ENCODE data around the gene GPBP1L1. TPM values are rescaled to one million over a fixed set of nuclear protein-coding genes. Genes with fewer than 3 reads are reported as not detected.

The GPBP1L1 gene
- total RNA-seq, 1 donor from 2014 or later: 96.4 TPM

GRCh38 chr1:45643978-45644377 lies 42.4 kb downstream of the GPBP1L1 start:
- intact Hi-C loops (cut with micrococcal nuclease): loop anchor here (10.0 kb wide), 1 partner anchor 201 kb away; no protein-coding TSS in a partner anchor

GRCh38 chr1:45643321-45643720 lies 43.0 kb downstream of the GPBP1L1 start:
- intact Hi-C loops (cut with micrococcal nuclease): loop anchor here (10.0 kb wide), 1 partner anchor 201 kb away; no protein-coding TSS in a partner anchor

- intact Hi-C loops (cut with micrococcal nuclease): loop anchor here (10.0 kb wide), 1 partner anchor 205 kb away; no protein-coding TSS in a partner anchor
Measured at GRCh38 chr1:45640293-45640692, 46.0 kb downstream of the GPBP1L1 start.

GRCh38 chr1:45635211-45635610 lies 51.1 kb downstream of the GPBP1L1 start:
- intact Hi-C loops (cut with micrococcal nuclease): no loop called here

GRCh38 chr1:45630429-45630828 lies 55.9 kb downstream of the GPBP1L1 start:
- intact Hi-C loops (cut with micrococcal nuclease): no loop called here

- intact Hi-C loops (cut with micrococcal nuclease): no loop called here
Measured at GRCh38 chr1:45629035-45629434, 57.3 kb downstream of the GPBP1L1 start.

- intact Hi-C loops (cut with micrococcal nuclease): no loop called here
Measured at GRCh38 chr1:45623972-45624371, 62.4 kb downstream of the GPBP1L1 start, which contains the start of gene CCDC17. Gene CCDC17, minus strand, starts transcription at chr1:45624054. Its CDS starts 145 bp downstream, at chr1:45623909.

GRCh38 chr1:45622524-45623394 lies 63.6 kb downstream of the GPBP1L1 start:
- intact Hi-C loops (cut with micrococcal nuclease): no loop called here

- intact Hi-C loops (cut with micrococcal nuclease): no loop called here
Measured at GRCh38 chr1:45621895-45622523, 64.3 kb downstream of the GPBP1L1 start.

- intact Hi-C loops (cut with micrococcal nuclease): no loop called here
Measured at GRCh38 chr1:45621501-45621836, 64.9 kb downstream of the GPBP1L1 start.

- intact Hi-C loops (cut with micrococcal nuclease): no loop called here
Measured at GRCh38 chr1:45620588-45621500, 65.5 kb downstream of the GPBP1L1 start.

- intact Hi-C loops (cut with micrococcal nuclease): no loop called here
Measured at GRCh38 chr1:45619149-45619921, 67.0 kb downstream of the GPBP1L1 start.

GRCh38 chr1:45617618-45618017 lies 68.7 kb downstream of the GPBP1L1 start:
- intact Hi-C loops (cut with micrococcal nuclease): no loop called here

- intact Hi-C loops (cut with micrococcal nuclease): no loop called here
Measured at GRCh38 chr1:45615885-45616284, 70.4 kb downstream of the GPBP1L1 start.

GRCh38 chr1:45612941-45613579 lies 73.3 kb downstream of the GPBP1L1 start:
- intact Hi-C loops (cut with micrococcal nuclease): no loop called here

GRCh38 chr1:45610589-45611226 lies 75.6 kb downstream of the GPBP1L1 start:
- intact Hi-C loops (cut with micrococcal nuclease): no loop called here

- intact Hi-C loops (cut with micrococcal nuclease): no loop called here
Measured at GRCh38 chr1:45608175-45609156, 77.9 kb downstream of the GPBP1L1 start.

GRCh38 chr1:45607404-45608074 lies 78.8 kb downstream of the GPBP1L1 start:
- intact Hi-C loops (cut with micrococcal nuclease): no loop called here
